ENCODE measurements around the gene N4BP3.

GRCh38 chr5:178119915-178120606 is 6.7 kb downstream of the N4BP3 start:
- TF ChIP-seq CTCF (IDR thresholded peaks at IDR 0.05): no peak
- no peak for TF ChIP-seq ZFX (IDR thresholded peaks at IDR 0.05; ENCODE audit: borderline replicate concordance)
